Measurements from ENCODE around the gene C19orf12. TPM values are rescaled to one million over a fixed set of nuclear protein-coding genes. Genes with fewer than 3 reads are reported as not detected.

Gene C19orf12
- total RNA-seq, 1 experiment from 2014 or later: 10.0 TPM

- ATAC-seq (no peak), DNase-seq (ENCODE audit: low read depth, low spot score) (no peak)
- Histone ChIP-seq H3K4me1 (ENCODE audit: control insufficient read depth in 1 of 2, insufficient read depth in 2 of 2, low read length in 2 of 2) (peaks cover 16 to 28% of the 10 kb centered on the region in 2 experiments), H3K4me3 (replicated peaks in 1 of 2; ENCODE audit: low read depth in 1 of 2, low read length in 2 of 2) (no peak overlapping the region), H3K9ac (ENCODE audit: low read length) (no peak overlapping the region), H2AFZ (ENCODE audit: low read depth, low read length, poor library complexity, severe bottlenecking) (no peak overlapping the region), H3K9me3 (ENCODE audit: control insufficient read depth in 1 of 2, insufficient read depth in 1 of 2, low read depth in 1 of 2, low read length in 2 of 2) (no peaks in the 10 kb centered on the region), H3K27ac (ENCODE audit: low read depth, low read length) (no peak overlapping the region), H3K36me3 (ENCODE audit: control insufficient read depth in 1 of 2, insufficient read depth in 2 of 2, low read length in 2 of 2) (no peaks in the 10 kb centered on the region; a peak in 1 of 4 replicates), H3K27me3 (ENCODE audit: insufficient read depth, low read length) (no peaks in the 10 kb centered on the region), H3K4me2 (ENCODE audit: low read length) (no peak overlapping the region), H4K20me1 (ENCODE audit: insufficient read depth) (no peaks in the 10 kb centered on the region), H3K79me2 (ENCODE audit: insufficient read depth, low read length) (peaks cover 13% of the 10 kb centered on the region; the same call in 1 of the 2 replicates), H3K9me2 (ENCODE audit: insufficient read depth) (no peaks in the 10 kb centered on the region)
- POLR2A ChIA-PET: no interaction called here
- CTCF ChIA-PET: no interaction called here
- no TSS peak for BruUV-seq (replicated peaks)
- intact Hi-C loops (cut with micrococcal nuclease): no loop called here
- TF ChIP-seq CEBPB (IDR thresholded peaks at IDR 0.05; ENCODE audit: low read depth) (no peak), SIN3A (IDR thresholded peaks at IDR 0.05; ENCODE audit: low read depth) (no peak), POLR2AphosphoS5 (IDR thresholded peaks at IDR 0.05; ENCODE audit: low read depth, low read length) (no peak), EZH2phosphoT487 (IDR thresholded peaks at IDR 0.05; ENCODE audit: borderline replicate concordance) (no peak), CTCF (IDR thresholded peaks at IDR 0.05 in 2 of 3, conservative IDR thresholded peaks at IDR 0.05 in 1 of 3; ENCODE audit: borderline replicate concordance in 1 of 3, insufficient read depth in 1 of 3, low read depth in 2 of 3, low read length in 2 of 3) (no peak), YY1 (IDR thresholded peaks at IDR 0.05; ENCODE audit: extremely low read depth, insufficient replicate concordance, low read depth, low read length) (no peak), FOSL1 (IDR thresholded peaks at IDR 0.05; ENCODE audit: low read depth) (no peak), ELF1 (IDR thresholded peaks at IDR 0.05; ENCODE audit: borderline replicate concordance, low read depth) (no peak), EZH2 (IDR thresholded peaks at IDR 0.05) (no peak), SP1 (IDR thresholded peaks at IDR 0.05; ENCODE audit: low read depth) (no peak), EGR1 (IDR thresholded peaks at IDR 0.05; ENCODE audit: low read depth) (no peak), TCF7L2 (IDR thresholded peaks at IDR 0.05; ENCODE audit: borderline replicate concordance, extremely low read depth, insufficient read depth, insufficient read length) (no peak), ZBTB33 (IDR thresholded peaks at IDR 0.05; ENCODE audit: extremely low read depth, insufficient replicate concordance, low read length) (no peak), MAX (IDR thresholded peaks at IDR 0.05) (no peak)
- RAD21 ChIA-PET (ENCODE audit: low non-redundant PET in 1 of 2, low total read pairs in 2 of 2, uncharacterized antibody in 2 of 2, unreplicated experiment in 2 of 2): no interaction called here
Measured at GRCh38 chr19:29670255-29670654, 44.8 kb downstream of the C19orf12 start.

Data from HCT116 (cell line).